Heart left ventricle (tissue), 13 donors: Measurements from ENCODE around the gene QPRT.

Experiments used
- POLR2A ChIP-seq, 2 donors: fragments of 450-650 bp; IDR thresholded peaks; one replicate each; pipeline ENCODE4 v1.6.1; 2017; ENCODE audit warnings: antibody characterized with exemption in 2 of 2, mild to moderate bottlenecking in 2 of 2, moderate library complexity in 2 of 2
- TF ChIP-seq, protein P1 (sequence below), 12 donors: fragments of 200-600 bp; sonication (generic) in 4 of 12; IDR thresholded peaks; one replicate each; pipeline versions ENCODE4 v1.5.0 to v1.8.0; 2018 to 2022; ENCODE audit warnings: antibody characterized with exemption in 12 of 12, mild to moderate bottlenecking in 5 of 12
- donor health status: ischemic (EF 13 %, LVEDD 7.1; RV severe dilation, severe dysfunction).
- donor health status: DM: no; HTN: yes; CAD: no.
- donor health status: DM: no; HTN: no; CAD: no.
- donor health status: ischemic (EF 25% LVEDD 6.9; RV normal size, moderate dysfunction).
- donor health status: ischemic (EF 25% LVEDD 5.7; RV mildly dilated, moderate dysfunction).
- donor health status: ischemic (EF 35%, LVEDD 5.7; RV mildly dilated, moderate dysfunction).
- donor health status: nonischemic (EF 11% LVEDD 7.7; RV severe dilation, severe dysfunction).
- donor health status: DM: yes; HTN: yes; CAD: no.
- donor health status: PGD.
- donor health status: ischemic (EF 29% LVEDD 5.4; RV normal size, mild dysfunction).
- donor health status: nonischemic (EF 23%, LVEDD 6.1; RV moderate dilation, normal function).

DNA sequence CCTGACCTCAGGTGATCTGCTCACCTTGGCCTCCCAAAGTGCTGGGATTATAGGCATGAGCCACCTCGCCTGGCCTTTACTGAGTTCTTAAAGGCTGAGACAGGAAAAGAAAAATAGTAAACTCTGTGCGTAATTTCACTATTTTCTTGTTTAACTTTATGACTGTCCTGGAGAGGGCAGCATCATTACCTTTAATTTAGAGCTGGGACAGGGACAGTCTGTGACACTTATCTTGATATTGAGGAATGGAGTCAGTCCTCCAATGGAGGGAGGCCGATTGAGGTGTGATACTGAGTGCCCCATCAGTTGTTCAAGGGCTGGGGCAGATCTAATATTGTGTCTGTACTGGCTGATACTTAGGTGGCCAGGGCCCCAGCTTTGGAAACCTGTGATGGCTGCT lies 37.4 kb upstream of the QPRT start:
- TF ChIP-seq, protein P1, sequence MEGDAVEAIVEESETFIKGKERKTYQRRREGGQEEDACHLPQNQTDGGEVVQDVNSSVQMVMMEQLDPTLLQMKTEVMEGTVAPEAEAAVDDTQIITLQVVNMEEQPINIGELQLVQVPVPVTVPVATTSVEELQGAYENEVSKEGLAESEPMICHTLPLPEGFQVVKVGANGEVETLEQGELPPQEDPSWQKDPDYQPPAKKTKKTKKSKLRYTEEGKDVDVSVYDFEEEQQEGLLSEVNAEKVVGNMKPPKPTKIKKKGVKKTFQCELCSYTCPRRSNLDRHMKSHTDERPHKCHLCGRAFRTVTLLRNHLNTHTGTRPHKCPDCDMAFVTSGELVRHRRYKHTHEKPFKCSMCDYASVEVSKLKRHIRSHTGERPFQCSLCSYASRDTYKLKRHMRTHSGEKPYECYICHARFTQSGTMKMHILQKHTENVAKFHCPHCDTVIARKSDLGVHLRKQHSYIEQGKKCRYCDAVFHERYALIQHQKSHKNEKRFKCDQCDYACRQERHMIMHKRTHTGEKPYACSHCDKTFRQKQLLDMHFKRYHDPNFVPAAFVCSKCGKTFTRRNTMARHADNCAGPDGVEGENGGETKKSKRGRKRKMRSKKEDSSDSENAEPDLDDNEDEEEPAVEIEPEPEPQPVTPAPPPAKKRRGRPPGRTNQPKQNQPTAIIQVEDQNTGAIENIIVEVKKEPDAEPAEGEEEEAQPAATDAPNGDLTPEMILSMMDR (IDR thresholded peaks at IDR 0.05): no peak
- no peak for TF ChIP-seq POLR2A (IDR thresholded peaks at IDR 0.05)
